Measurements from ENCODE around the gene REX1BD.
A peak's percentile ranks its signal among the peaks of the same experiment; 100 is the strongest.

REX1BD gene

GRCh38 chr19:18603255-18603957 lies 14.8 kb downstream of the REX1BD start:
- DNase-seq: no peak

- DNase-seq: no peak
Observed at GRCh38 chr19:18603958-18604819, 15.6 kb downstream of the REX1BD start.

GRCh38 chr19:18604820-18605159 lies 16.2 kb downstream of the REX1BD start:
- no peak for DNase-seq

- no peak for DNase-seq
Observed at GRCh38 chr19:18605196-18605545, 16.6 kb downstream of the REX1BD start.

DNA sequence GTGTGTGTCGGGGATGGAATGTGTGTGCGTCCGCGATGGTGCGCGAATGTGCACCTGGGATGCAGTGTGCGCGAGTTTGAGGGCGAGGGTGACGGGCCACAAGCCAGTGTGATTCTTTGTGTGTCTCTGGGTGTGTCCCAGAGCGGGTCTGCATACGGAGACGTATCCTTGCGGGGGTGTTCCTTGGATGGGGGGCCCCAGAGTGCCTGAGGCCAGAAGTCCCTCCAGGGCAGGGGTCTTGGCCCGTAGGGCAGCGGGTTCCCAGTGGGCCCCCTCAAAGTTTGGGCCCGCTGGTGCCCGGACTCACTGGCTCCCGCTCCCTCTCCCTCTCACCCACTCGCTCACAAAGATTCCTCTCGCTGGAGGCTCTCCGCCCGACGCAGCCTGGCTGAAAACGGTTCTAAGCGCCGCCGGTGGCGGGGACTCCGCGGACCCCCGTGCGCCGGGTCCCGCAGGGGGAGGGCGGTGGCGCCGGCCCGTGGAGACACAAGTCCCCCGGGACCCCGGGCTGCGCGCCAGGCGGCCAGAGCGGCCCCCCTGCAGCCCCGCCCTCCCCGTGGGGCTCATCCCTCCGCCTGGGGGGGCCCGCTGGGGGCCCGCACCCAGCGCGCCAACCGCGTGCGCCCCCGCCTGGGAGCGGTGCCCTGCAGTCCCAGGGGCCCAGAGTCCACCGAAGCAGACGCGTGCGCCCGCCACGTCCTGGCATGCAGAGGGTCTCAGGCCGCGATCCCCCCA lies 17.1 kb downstream of the REX1BD start:
- no peak for DNase-seq

GRCh38 chr19:18606281-18607225 lies 18.0 kb downstream of the REX1BD start, which contains the start of gene CRLF1:
Gene CRLF1, minus strand, starts transcription at chr19:18606799. Its CDS starts 143 bp downstream, at chr19:18606656.
- no peak for DNase-seq

DNA sequence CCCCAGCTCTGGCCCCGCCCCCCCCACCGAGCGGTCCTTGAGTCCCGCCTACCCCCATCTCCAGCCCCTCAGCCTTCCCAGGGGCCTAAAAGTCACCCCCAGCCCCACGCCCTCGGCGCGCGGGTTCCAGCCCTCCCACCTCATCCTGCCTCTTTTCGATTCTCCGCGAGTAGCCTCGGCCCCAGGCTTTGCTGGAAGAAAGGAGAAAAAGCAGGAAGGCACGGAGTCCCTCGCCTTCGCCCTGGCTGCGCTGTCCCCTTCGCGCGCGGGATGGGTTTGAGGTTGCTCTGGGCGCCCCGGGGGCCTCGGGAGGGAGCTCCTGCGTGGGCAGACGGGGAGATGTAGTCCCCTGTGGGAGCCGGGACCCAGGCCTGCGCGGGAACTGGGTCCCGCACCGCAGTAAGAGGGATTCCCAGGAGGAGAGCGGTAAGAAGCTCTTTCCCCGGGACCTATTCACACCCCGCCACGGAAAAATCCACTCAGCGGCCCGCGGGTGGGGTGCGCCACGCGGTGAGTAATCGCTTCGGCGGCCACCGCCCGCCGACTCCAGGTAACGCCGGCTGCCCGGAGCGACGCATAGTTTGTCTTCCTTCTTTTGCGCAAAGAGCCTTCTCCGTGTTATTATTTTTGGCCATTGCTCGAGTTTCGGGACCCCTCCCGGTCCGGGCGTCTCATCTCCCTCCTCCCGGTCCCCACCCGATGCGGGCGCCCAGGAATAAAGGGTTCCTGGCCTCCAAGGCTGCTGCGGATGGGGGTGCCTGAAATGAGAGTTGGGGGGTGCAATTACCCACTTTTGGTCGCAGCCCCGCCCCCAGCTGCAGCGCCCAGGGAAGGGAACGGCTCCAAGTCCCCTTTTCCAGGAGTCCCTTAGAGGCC lies 18.9 kb downstream of the REX1BD start:
- no peak for DNase-seq

DNA sequence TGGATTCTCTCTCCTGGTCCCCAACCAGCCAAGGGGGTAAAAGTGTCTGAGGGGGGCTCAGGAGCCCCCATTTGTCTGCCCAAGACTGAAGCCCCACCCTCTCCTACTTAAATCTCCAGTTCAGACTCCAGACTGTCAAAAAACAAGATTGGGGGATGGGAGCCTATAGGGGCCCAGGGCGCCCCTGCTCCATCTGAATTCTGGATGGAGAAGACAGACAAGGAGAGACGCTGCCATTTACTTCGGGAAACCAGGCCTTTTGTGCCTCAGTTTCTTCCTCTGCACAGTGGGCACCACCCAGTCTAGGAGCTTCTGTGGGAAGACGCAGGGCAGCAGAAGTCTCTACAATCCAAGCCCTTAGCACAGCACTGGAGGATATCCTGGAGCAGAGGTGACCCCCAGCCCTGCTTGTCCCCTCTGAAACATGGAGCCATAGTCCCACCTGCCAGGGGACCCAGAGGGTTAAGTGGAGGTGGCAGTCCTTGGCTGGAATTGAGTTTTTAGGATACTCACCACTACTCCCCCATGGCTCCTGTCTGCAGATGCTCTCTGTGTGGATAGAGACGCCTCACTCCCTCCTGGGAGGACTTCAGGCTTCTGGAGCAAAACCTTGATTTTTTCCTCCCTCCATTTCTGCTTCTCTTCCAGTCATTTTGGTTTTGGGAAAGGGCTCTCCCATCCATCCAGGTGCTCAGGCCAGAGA lies 19.7 kb downstream of the REX1BD start:
- no peak for DNase-seq

DNA sequence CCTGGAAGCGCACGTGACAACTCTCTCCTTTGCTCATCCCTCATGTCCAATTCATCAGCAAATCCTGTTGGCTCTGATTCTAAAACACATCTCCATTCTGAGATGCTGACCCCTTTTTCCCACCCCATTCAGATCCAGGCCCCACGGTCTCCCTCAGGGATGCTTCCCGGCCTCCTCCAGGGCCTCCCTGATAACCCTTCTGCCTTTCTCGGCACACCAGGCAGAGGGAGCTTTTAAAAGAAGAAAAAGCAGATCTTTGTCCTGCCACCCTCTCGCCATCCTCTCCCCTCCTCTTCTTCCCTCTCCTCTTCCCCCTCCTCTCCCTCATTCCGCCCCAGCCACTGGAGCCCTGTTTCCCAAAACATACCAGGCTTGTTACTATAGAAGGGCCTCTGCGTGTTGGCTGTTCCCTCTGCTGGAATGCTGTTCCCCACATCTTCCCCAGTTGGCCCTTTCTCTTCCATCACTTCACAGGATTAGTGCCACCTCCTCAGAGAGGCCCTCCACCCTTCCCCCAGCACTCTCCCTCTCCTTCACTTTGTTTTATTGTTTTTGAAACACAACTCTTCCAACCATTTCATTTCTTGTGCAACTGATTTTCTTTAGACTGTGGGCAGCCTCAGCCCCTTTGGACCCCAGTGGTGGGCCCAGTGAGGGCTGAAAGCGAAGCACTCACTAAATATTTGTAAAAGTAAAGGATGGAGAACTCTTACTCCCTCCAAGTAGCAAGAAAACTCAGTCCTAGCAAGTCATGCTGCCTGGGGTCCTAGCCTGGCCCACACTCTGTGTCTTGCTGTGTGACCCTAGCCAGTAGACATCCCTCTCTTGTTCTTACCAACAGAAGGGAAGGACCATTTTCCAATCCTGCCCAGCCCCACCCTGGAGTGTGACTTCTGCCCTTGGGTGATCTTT lies 20.5 kb downstream of the REX1BD start:
- DNase-seq: no peak

DNA sequence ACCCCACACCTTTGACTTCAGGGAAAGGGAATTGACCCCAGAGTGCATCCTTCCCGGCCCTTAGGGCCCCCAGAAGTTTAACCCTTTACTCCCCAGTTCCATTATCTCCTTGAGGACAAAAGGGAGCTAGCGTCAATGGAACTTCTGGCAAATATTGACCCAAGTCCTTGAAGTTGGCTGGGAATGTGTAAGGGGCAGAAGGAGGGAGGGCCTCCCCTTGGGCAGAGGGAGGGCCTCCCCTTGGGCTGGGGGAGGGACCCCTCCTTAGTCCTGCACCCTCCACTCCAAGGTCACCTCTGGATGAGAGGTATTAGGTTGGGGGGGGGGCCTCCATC lies 21.1 kb downstream of the REX1BD start:
- no peak for DNase-seq

DNA sequence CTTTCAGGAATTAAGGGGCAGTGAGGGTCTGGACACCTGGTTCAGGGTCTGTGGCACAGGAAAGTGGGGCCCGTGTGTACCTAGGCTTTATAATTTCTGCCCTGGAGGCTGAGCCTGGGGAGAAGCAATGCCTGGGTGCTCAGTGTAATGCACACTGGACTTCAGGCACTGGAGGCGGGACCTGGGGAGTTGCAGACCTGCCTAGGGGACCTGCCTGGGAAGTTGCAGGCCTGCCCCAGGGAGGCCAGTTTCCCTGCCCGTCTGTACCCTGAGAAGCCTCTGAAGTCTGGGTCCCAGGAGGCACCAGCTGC lies 21.6 kb downstream of the REX1BD start:
- DNase-seq: no peak

DNA sequence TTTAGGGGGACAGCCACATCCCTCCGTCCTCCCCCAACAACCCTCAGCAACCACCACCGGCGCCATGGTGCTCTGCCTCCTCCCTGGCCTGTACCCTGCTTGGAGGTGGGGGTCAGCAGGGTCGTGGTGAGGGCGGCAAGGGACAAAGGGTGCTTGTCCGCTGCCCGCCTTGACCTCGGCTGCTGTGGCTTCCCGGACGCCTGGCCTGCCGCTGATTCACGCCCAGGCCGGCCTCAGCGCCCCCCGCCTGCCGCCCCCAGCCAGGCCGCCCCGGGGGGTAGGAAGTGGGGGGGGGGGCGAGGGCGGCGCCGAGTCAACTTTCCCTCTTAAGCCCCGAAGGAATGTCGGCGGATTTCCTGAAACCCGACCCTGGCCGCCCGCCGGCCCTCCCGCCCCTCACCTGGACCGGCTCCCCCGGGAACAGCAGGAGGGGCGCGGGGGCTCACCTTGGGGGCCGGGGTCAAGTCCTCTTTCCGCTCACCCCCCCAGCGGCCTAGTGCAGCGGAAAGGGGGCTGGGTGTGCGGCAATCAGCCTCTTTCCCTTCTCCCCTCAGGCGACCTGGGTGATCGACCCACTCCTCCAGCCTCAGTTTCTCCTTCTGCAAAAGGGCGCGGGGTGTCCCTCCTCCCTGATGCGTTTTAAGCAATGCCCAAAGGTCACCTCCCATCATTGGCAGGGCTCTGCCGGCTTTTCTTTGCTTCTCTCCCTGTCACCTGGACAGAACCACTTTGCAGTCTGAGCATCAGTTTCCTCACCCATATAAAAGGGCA lies 22.1 kb downstream of the REX1BD start:
- no peak for DNase-seq

DNA sequence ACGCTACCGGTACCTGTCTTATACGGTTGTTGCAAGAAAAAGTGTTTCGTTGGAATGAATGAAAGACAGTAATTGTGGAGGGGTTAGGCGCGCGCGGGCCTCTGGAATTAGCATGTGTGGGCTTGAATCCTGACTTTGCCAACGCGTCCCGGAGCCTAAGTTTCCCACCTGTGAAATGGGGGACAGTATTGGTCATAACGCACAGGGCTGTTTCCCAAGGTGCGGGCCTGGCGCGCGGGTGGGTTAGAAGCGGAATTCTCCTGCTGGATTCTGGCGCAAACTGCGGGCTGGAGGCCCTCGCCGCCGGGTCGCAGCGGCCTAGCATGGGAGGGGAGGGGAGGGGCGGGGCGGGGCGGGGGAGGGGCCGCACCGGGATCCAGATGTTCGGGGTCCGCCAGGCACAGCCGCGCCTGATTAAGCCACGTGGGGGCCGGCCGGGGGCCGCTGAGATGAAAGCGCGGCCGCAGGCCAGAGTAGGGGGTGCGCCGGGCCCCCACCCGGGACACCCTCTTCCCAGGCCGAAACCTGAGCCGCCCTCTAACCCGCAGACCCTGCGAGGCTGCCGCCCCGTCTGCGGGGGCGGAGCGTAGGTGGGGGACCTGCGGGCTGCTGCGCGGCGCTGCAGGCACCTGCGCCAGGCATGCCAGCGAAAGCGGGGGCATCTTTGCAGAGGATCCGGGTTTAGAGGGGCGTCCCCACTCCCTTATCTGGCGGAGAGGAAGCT lies 22.9 kb downstream of the REX1BD start:
- DNase-seq: no peak

DNA sequence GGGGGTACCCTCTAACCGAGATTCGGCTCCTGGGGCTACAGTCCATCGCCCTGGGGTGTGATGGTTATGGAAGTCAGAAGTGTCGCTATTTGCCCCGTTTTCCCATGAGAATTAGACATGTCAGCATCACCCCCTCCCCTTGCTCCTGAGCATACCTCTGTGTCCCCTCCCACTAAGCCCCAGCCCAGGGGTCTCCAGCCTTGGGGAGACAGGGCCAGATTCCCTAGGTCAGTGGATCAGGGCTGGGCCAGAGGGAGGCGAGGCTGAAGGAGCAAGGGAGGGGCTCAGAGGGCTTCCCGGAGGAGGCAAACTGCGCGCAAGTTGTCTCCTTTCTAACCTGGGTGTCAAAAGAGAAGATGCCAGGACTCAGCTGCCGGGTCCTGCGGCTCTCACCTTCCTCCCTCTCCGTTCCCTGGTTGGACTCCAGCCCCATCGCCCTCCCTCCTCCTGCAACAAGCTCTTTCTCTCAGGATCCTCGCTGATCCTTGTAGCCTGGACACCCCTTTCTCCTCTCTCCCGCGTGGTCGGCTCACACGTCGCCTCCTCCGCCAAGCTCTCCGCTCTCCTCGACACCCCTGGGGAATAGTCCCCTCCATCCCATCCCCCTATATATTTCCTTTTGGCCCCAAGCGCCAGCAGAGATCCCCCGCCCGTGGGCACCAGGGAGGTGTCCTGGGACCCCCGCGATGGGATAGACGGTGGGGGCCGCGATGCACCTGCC lies 23.6 kb downstream of the REX1BD start:
- no peak for DNase-seq

GRCh38 chr19:18612772-18613588 lies 24.4 kb downstream of the REX1BD start, which contains the start of gene TMEM59L:
Gene TMEM59L, plus strand, starts transcription at chr19:18612870. Its CDS starts 89 bp downstream, at chr19:18612959.
- DNase-seq: peak; percentile 55

DNA sequence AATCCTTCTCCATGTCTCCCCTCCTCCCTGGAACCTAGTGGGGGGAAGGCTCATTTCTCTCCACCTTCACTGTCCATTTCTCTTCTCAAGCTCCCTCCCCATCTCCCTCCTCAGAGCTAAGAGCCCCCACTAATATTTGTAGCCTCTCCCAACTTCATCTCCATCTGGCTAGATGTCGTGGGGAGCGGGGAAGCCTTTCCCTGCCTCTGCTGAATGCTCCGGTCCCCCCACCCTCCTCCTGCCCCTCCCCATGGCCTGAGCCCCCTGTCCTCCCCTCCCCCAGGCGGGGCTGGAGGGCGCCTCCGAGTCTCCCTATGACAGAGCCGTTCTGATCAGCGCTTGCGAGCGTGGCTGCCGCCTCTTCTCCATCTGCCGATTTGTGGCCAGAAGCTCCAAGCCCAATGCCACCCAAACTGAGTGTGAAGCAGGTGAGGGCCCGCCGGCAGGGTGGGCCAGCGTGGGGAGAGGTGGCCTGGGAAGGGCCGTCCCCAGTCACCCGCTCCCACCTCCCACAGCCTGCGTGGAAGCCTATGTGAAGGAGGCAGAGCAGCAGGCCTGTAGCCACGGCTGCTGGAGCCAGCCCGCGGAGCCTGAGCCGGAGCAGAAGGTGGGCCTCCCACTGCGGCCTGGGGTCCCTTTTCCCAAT lies 25.1 kb downstream of the REX1BD start:
- DNase-seq: no peak

All from central memory CD4-positive, alpha-beta T cell (primary cell).